GOT3 (cell line): ENCODE results near the gene MYOCOS.

Experiments
- DNase-seq: peaks from one replicate; lab custom pipeline; 2025; ENCODE audit warnings: mixed read lengths; lab: John Stamatoyannopoulos, UW

The MYOCOS gene

GRCh38 chr1:171663036-171663853, 41.2 kb downstream of the MYOCOS start:
- no peak for DNase-seq

GRCh38 chr1:171663854-171664575, 42.0 kb downstream of the MYOCOS start:
- DNase-seq: no peak

- no peak for DNase-seq
Observed at GRCh38 chr1:171664976-171665375, 42.9 kb downstream of the MYOCOS start.

GRCh38 chr1:171666114-171666769, 44.2 kb downstream of the MYOCOS start:
- DNase-seq: no peak

GRCh38 chr1:171668372-171668771, 46.3 kb downstream of the MYOCOS start:
- DNase-seq: no peak

GRCh38 chr1:171670739-171671138, 48.7 kb downstream of the MYOCOS start:
- no peak for DNase-seq

GRCh38 chr1:171674431-171675405, 52.7 kb downstream of the MYOCOS start:
- no peak for DNase-seq
